Activated CD8-positive, alpha-beta memory T cell treated with anti-CD3 and anti-CD28 coated beads, Interleukin-2, amount 10 ng/mL, durations not matched to agents 7 days and 5 days (primary cell): ENCODE data around the gene DALRD3. TPM values are rescaled to one million over a fixed set of nuclear protein-coding genes. Genes with fewer than 3 reads are reported as not detected.
"Not testable (repeated sequence)": the region's sequence is repeated elsewhere in the genome, so short reads cannot be mapped to it uniquely, and the experiment has no call there.

Experiments
- ATAC-seq: fragments of 150-1000 bp; cut with Tn5 transposase; one replicate; pipeline ENCODE4 v1.10.0; 2021; ENCODE audit warnings: moderate library complexity
- CTCF ChIA-PET: fragments of 350-600 bp; sonication (Branson Sonifier 250); formaldehyde crosslinking; loops from one replicate; lab custom pipeline; 2021; ENCODE audit warnings: antibody characterized with exemption; lab: Charles Lee
- DNase-seq: peaks from one replicate; pipeline ENCODE4 v3.0.0-alpha.2; 2020
- H3K27ac Mint-ChIP-seq: one replicate; pipeline ENCODE4 v1.8.0; 2021; ENCODE audit warnings: mild to moderate bottlenecking, mixed read lengths
- H3K27me3 Mint-ChIP-seq: one replicate; pipeline ENCODE4 v1.8.0; 2021; ENCODE audit warnings: mixed read lengths
- H3K36me3 Mint-ChIP-seq: one replicate; pipeline ENCODE4 v1.8.0; 2021; ENCODE audit warnings: mild to moderate bottlenecking, mixed read lengths
- H3K4me1 Mint-ChIP-seq: one replicate; pipeline ENCODE4 v1.8.0; 2021; ENCODE audit warnings: mixed read lengths
- H3K4me3 Mint-ChIP-seq: one replicate; pipeline ENCODE4 v1.8.0; 2021; ENCODE audit warnings: mild to moderate bottlenecking, moderate library complexity, mixed read lengths
- H3K9me3 Mint-ChIP-seq: one replicate; pipeline ENCODE4 v1.8.0; 2022; ENCODE audit warnings: low read depth, mixed read lengths
- total RNA-seq, 2 experiments: library from RNA; stranded (reverse); gene quantifications; one replicate each; pipeline ENCODE4 v1.2.3, GENCODE V29; 2021

DALRD3 gene
- total RNA-seq, 2 experiments from 2014 or later, result 25.8 to 29.9 TPM

DNA sequence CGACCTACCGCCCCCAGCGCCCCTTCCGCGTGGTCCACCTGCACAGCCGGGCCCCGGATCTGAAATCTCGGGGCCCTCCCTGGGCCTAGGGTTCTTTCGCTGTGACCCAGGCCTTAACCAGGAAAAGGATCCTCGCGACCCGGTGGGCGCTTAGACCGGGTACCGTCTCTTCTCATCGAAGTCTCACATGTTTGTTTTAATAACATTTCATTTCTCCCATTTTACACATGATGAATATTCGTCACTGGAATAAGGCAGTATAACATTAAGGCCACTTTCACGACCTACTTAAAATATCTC is 277 bp upstream of the DALRD3 start:
- peak overlapping the region; percentile 90 for H3K4me3 Mint-ChIP-seq
- ATAC-seq (no peak), DNase-seq (no peak)
- H3K9me3 Mint-ChIP-seq, result no peaks in the 10 kb centered on the region
- H3K36me3 Mint-ChIP-seq, result peaks cover 22% of the 10 kb centered on the region
- H3K27me3 Mint-ChIP-seq, result no peaks in the 10 kb centered on the region
- CTCF ChIA-PET, result interaction anchor here (2.6 to 9.4 kb wide), 3 partner anchors 11 to 120 kb away, joined by 7 to 101 read pairs (median 88); partner anchors contain the start of genes P4HTM, SLC25A20 and WDR6
- H3K4me1 Mint-ChIP-seq, result peaks cover 40% of the 10 kb centered on the region
- peak overlapping the region; percentile 89 for H3K27ac Mint-ChIP-seq

DNA sequence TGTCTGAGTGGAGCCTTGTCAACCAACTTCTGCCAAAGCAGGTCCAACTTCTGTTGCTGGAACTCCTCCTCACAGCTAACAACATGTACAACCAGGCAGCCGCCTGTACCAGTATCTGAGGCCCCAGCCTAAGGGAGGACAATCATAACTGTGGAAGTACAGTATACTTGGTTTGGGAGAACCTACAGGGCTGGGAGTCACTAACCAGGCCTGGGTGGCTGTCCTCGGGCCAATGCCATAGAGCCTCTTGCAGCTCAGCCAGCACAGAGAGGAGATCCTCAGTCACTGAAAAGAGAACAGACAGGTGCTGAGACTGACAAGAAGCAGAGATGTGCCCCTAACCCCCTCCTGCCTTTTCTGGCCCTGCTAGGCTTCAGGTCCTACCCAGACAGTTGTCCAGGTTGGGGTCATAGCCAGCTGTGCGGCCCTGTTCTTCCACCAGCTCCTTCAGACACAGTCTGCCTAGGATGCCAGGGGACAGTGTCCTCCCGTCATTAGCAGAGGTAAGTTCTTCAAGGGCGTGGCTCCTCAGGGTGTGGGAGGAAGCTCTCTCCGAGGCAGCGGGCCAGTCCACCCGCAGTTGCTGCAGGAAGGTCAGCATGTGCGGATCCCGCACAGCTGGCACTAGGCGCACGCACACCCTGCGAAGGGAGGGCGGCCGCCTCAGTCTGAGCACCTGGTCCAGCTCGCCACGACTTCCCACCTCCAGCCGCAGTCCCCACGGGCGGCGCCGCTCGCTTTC is 980 bp downstream of the DALRD3 start:
- CTCF ChIA-PET, result interaction anchor here (1.1 to 9.4 kb wide), 4 partner anchors 10 to 119 kb away, joined by 3 to 101 read pairs (median 48); partner anchors contain the start of genes P4HTM, SLC25A20 and WDR6
- H3K9me3 Mint-ChIP-seq, result no peaks in the 10 kb centered on the region
- H3K4me3 Mint-ChIP-seq, result peak overlapping the region; percentile 90
- H3K36me3 Mint-ChIP-seq, result peaks cover 16% of the 10 kb centered on the region
- no peaks in the 10 kb centered on the region for H3K27me3 Mint-ChIP-seq
- peaks cover 29% of the 10 kb centered on the region for H3K4me1 Mint-ChIP-seq
- no peak for DNase-seq
- peak overlapping the region; percentile 89 for H3K27ac Mint-ChIP-seq
- ATAC-seq, result no peak

DNA sequence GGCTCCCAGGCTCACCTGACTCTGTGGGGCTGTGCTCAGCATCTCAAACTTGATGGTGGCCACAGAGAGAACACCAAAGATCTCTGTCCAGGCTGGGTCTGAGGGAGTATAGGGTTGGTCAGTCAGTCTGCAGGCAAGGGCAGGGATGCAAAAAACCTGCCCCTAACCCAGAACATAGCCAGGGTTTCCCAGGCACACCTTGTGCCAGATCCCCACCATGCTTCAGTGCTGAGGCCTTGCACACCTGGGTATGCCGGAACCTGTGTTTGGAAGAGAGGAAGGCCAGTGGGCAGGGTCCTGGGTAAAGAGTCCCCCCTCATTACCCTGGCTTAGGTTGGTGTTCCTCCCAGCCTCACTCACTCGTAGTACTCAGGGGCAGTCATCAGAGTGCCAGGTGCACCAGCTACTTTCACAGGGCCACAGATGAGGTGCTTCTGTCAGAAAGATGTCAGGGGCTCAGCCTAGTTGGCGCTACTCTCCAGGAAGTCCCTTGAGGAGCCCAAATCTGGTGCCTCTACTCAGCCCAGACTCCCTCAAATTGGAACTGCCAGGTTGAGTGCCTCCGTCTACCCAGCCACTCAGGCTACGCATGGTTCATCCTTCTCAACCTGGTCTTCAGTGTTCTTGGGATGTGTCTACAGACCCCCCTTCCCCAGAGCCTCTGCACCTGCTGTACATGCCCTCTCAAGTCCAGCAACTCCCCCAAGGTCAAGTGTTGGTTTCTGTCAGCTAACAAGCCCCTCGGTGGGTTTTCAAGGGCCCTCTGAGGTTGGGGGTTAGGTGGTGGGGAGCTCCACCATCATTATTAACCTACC is 1.8 kb downstream of the DALRD3 start:
- DNase-seq (no peak), ATAC-seq (no peak)
- CTCF ChIA-PET, result interaction anchor here (1.1 to 9.4 kb wide), 4 partner anchors 9 to 97 kb away, joined by 3 to 101 read pairs (median 46); partner anchors contain the start of genes P4HTM and WDR6
- Mint-ChIP-seq H3K9me3 (no peaks in the 10 kb centered on the region), H3K4me3 (peak overlapping the region; percentile 90), H3K27ac (no peak overlapping the region), H3K36me3 (peaks cover 22% of the 10 kb centered on the region), H3K27me3 (no peaks in the 10 kb centered on the region), H3K4me1 (peaks cover 32% of the 10 kb centered on the region)

DNA sequence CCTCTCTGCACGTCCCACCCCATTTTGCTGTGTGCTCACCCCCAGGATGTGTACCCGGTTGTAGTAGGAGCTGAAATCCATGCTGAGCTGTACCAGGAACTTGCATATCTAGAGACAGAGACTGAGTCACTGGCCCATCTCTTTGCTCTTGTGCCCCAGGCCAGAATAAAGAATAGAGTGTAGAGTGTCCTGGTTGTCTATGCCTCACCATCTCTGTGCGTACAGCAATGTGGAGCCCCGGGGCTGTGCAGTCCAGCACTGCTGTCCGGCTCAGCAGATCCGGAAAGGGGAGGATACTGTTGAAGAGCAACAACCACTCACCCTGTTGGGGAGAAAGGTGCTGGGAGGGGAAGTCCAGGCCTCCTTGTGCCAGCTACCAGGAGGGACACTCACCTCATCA is 2.6 kb downstream of the DALRD3 start:
- peaks cover 20% of the 10 kb centered on the region for H3K36me3 Mint-ChIP-seq
- no peaks in the 10 kb centered on the region for H3K9me3 Mint-ChIP-seq
- peaks cover 32% of the 10 kb centered on the region for H3K4me1 Mint-ChIP-seq
- H3K27me3 Mint-ChIP-seq, result no peaks in the 10 kb centered on the region
- H3K27ac Mint-ChIP-seq, result no peak overlapping the region
- CTCF ChIA-PET, result interaction anchor here (0.8 to 1.3 kb wide), 2 partner anchors 9 to 28 kb away, joined by 3 to 4 read pairs; partner anchors contain the start of gene WDR6
- ATAC-seq (no peak), DNase-seq (no peak)
- H3K4me3 Mint-ChIP-seq, result no peak overlapping the region

DNA sequence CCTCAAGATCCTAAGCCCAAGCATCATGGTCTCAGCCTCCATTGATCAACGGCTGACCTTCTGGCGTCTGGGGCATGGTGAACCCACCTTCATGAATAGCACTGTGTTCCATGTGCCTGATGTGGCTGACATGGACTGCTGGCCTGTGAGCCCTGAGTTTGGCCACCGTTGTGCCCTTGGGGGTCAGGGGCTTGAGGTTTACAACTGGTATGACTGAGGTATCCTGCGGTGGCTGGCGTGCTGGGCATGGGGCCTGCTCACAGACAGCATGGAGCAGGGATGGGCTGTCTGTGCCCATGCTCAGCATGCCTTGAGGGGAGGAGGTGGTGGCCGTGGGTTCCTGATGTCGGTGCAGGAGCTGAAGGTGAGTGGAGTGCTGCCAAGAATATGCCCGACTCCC is 3.3 kb downstream of the DALRD3 start:
- no peak overlapping the region for H3K27ac Mint-ChIP-seq
- CTCF ChIA-PET, result interaction anchor here (0.8 to 5.4 kb wide), 4 partner anchors 8 to 27 kb away, joined by 3 to 42 read pairs (median 4); partner anchors contain the start of genes P4HTM and WDR6

DNA sequence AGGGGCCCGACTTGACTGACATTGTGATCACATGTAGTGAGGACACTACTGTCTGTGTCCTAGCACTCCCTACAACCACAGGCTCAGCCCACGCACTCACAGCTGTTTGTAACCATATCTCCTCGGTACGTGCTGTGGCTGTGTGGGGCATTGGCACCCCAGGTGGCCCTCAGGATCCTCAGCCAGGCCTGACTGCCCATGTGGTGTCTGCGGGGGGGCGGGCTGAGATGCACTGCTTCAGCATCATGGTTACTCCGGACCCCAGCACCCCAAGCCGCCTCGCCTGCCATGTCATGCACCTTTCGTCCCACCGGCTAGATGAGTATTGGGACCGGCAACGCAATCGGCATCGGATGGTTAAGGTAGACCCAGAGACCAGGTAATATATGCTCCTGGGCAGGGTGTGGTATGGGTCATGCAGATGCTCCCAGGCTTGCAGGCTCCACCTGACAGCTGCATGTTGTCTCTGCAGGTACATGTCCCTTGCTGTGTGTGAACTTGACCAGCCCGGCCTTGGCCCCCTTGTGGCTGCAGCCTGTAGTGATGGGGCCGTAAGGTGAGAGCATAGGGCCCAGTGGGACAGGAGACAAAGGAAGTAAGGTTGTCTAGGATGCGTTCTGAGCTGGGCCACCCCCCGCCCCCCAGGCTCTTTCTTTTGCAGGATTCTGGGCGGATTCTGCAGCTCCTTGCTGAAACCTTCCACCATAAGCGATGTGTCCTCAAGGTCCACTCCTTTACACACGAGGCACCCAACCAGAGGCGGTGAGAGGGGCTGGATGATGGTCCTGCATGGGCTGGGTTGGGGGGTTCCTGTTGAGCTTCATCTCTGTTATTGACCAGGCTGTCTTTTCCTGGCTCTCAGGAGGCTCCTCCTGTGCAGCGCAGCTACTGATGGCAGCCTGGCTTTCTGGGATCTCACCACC is 4.4 kb downstream of the DALRD3 start:
- Mint-ChIP-seq H3K4me3 (no peak overlapping the region), H3K36me3 (peaks cover 20% of the 10 kb centered on the region), H3K27ac (no peak overlapping the region), H3K27me3 (no peaks in the 10 kb centered on the region), H3K9me3 (no peaks in the 10 kb centered on the region), H3K4me1 (peaks cover 25% of the 10 kb centered on the region)
- peak; percentile 24 for ATAC-seq
- DNase-seq, result peak; percentile 68
- CTCF ChIA-PET, result interaction anchor here (0.6 to 5.4 kb wide), 6 partner anchors 8 to 95 kb away, joined by 3 to 42 read pairs (median 4); partner anchors contain the start of genes ARIH2, NDUFAF3 and P4HTM

More for the DNA sequence above, 3.3 kb downstream of the DALRD3 start:
- Mint-ChIP-seq H3K36me3 (peaks cover 20% of the 10 kb centered on the region), H3K4me1 (peaks cover 28% of the 10 kb centered on the region), H3K4me3 (no peak overlapping the region), H3K27me3 (no peaks in the 10 kb centered on the region), H3K9me3 (no peaks in the 10 kb centered on the region)
- no peak for ATAC-seq
- DNase-seq, result no peak

DNA sequence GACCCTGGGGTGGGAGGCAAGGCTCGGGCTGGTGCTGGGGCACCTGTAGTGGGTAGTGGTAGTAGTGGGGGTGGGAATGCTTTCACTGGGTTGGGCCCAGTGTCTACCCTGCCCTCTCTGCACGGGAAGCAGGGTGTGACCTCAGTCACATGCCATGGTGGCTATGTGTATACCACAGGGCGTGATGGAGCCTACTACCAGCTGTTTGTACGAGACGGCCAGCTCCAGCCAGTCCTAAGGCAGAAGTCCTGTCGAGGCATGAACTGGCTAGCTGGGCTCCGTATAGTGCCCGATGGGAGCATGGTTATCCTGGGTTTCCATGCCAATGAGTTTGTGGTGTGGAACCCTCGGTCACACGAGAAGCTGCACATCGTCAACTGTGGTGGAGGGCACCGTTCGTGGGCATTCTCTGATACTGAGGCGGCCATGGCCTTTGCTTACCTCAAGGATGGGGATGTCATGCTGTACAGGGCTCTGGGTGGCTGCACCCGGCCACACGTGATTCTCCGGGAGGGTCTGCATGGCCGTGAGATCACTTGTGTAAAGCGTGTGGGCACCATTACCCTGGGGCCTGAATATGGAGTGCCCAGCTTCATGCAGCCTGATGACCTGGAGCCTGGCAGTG is 5.2 kb downstream of the DALRD3 start:
- H3K27ac Mint-ChIP-seq, result no peak overlapping the region
- no peaks in the 10 kb centered on the region for H3K27me3 Mint-ChIP-seq
- CTCF ChIA-PET, result interaction anchor here (0.6 to 5.4 kb wide), 6 partner anchors 9 to 94 kb away, joined by 3 to 42 read pairs (median 4); partner anchors contain the start of genes ARIH2, NDUFAF3 and P4HTM
- H3K9me3 Mint-ChIP-seq, result no peaks in the 10 kb centered on the region
- H3K4me3 Mint-ChIP-seq, result no peak overlapping the region
- H3K36me3 Mint-ChIP-seq, result peaks cover 17% of the 10 kb centered on the region
- ATAC-seq, result no peak
- peaks cover 27% of the 10 kb centered on the region for H3K4me1 Mint-ChIP-seq
- DNase-seq, result no peak

DNA sequence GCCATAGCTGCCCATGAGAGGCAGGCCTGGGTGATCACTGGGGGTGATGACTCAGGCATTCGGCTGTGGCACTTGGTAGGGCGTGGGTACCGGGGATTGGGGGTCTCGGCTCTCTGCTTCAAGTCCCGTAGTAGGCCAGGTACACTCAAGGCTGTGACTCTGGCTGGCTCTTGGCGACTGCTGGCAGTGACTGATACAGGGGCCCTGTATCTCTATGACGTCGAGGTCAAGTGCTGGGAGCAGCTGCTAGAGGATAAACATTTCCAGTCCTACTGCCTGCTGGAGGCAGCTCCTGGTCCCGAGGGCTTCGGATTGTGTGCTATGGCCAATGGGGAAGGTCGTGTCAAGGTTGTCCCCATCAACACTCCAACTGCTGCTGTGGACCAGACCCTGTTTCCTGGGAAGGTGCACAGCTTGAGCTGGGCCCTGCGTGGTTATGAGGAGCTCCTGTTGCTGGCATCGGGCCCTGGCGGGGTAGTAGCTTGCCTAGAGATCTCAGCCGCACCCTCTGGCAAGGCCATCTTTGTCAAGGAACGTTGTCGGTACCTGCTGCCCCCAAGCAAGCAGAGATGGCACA is 5.9 kb downstream of the DALRD3 start:
- peaks cover 28% of the 10 kb centered on the region for H3K4me1 Mint-ChIP-seq
- no peaks in the 10 kb centered on the region for H3K9me3 Mint-ChIP-seq
- peaks cover 18% of the 10 kb centered on the region for H3K36me3 Mint-ChIP-seq
- CTCF ChIA-PET, result interaction anchor here (1.4 to 5.4 kb wide), 2 partner anchors 13 to 24 kb away, joined by 3 to 42 read pairs; partner anchors contain the start of gene P4HTM
- no peak for ATAC-seq
- no peak overlapping the region for H3K4me3 Mint-ChIP-seq
- H3K27ac Mint-ChIP-seq, result no peak overlapping the region
- H3K27me3 Mint-ChIP-seq, result no peaks in the 10 kb centered on the region
- no peak for DNase-seq

DNA sequence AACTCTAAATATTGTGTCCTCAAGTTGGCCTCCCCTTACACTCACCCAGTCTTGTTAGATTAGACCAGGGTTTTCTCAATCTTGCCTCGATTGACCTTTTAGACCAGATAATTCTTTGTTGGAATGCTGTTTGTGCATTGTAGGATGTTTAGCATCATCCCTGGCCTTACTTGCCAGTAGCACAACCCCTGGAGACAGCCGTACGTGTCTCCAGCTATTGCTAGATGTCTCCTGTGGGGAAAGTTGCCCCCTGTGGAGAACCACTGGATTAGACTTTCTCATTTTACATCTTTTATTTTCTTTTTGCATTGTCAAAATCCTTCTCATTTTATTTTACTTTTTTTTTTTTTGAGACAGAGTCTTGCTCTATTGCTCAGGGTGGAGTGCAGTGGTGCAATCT is 9.0 kb downstream of the DALRD3 start:
- Mint-ChIP-seq H3K9me3 (no peaks in the 10 kb centered on the region), H3K27ac (peak overlapping the region; percentile 20), H3K36me3 (peaks cover 9% of the 10 kb centered on the region), H3K4me1 (peaks cover 23% of the 10 kb centered on the region), H3K27me3 (no peaks in the 10 kb centered on the region), H3K4me3 (no peak overlapping the region)
- DNase-seq (no peak), ATAC-seq (no peak)
- CTCF ChIA-PET, result interaction anchor here (0.8 to 5.6 kb wide), 5 partner anchors 10 to 440 kb away, joined by 3 to 127 read pairs (median 3); partner anchors contain the start of genes DALRD3, NDUFAF3, P4HTM and QRICH1

DNA sequence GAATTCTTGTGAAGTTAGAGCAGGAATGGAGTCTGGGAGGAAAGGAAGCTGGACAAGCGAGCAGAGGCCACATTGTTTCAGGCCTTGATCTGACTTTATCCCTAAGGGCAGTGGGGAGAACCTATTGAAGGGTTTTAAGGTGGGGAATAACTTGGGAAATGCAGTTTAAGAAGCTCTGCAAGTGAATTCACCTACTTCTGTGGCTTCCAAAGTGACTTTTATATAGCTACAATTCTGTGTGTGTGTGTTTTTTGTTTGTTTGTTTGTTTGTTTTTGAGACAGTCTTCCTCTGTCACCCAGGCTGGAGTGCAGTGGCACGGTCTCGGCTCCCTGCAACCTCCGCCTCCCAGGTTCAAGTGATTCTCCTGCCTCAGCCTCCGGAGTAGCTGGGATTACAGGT is 9.8 kb downstream of the DALRD3 start:
- Mint-ChIP-seq H3K4me3 (peak overlapping the region; percentile 87), H3K4me1 (peaks cover 23% of the 10 kb centered on the region), H3K27ac (peak overlapping the region; percentile 95)
- DNase-seq, H3K27me3 Mint-ChIP-seq, H3K9me3 Mint-ChIP-seq, ATAC-seq, H3K36me3 Mint-ChIP-seq: not testable (repeated sequence)
- CTCF ChIA-PET, result interaction anchor here (1.0 to 5.6 kb wide), 5 partner anchors 11 to 441 kb away, joined by 3 to 127 read pairs (median 15); partner anchors contain the start of genes DALRD3, NDUFAF3, P4HTM and QRICH1

DNA sequence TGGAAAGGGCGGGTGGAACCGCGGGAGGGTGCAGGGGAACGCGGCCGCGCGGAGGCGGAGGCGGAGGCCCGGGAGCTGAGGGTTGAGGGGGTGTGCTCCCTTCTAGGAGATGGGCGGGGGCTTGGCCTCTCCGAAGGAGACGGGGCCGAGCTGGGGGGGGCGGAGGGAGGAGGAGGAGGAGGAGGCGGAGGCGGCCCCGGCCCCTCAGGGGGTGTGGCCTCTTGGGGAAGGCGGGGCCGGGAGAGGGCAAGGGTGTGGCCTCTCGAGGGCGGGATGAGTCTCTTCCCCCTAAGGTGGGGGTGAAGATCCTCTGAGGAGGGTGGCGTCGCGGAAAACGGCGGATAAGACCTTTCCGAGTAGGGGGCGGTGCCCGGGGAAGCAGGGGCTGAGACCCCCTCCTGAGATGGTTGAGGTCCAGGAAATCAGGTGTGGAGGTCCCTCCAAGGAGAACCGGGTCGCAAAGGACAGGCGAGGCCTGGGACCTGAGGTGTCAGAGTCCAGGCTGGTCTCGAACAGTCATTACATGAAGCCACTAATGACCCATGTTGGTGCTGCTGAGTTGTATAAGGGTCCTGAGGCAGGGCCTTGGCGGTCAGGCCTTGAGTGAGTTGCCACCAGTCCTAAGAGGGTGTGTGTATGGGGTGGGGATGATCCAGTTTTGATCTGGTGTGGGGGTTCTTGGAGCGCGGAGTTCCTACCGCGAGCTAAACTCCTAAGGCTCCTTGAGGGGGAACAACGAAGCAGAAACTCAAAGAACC is 10.4 kb downstream of the DALRD3 start:
- Mint-ChIP-seq H3K27me3 (no peaks in the 10 kb centered on the region), H3K4me1 (peaks cover 23% of the 10 kb centered on the region), H3K27ac (peak overlapping the region; percentile 95), H3K36me3 (peaks cover 7% of the 10 kb centered on the region), H3K4me3 (peak overlapping the region; percentile 87), H3K9me3 (no peaks in the 10 kb centered on the region)
- CTCF ChIA-PET, result interaction anchor here (0.9 to 5.6 kb wide), 13 partner anchors 11 to 607 kb away, joined by 3 to 127 read pairs (median 4); partner anchors contain the start of genes ARIH2, DALRD3, NCKIPSD and NDUFAF3
- DNase-seq (peak; percentile 95), ATAC-seq (peak; percentile 69)
